Measurements from ENCODE around the gene ADGRA1.

Gene ADGRA1

DNA sequence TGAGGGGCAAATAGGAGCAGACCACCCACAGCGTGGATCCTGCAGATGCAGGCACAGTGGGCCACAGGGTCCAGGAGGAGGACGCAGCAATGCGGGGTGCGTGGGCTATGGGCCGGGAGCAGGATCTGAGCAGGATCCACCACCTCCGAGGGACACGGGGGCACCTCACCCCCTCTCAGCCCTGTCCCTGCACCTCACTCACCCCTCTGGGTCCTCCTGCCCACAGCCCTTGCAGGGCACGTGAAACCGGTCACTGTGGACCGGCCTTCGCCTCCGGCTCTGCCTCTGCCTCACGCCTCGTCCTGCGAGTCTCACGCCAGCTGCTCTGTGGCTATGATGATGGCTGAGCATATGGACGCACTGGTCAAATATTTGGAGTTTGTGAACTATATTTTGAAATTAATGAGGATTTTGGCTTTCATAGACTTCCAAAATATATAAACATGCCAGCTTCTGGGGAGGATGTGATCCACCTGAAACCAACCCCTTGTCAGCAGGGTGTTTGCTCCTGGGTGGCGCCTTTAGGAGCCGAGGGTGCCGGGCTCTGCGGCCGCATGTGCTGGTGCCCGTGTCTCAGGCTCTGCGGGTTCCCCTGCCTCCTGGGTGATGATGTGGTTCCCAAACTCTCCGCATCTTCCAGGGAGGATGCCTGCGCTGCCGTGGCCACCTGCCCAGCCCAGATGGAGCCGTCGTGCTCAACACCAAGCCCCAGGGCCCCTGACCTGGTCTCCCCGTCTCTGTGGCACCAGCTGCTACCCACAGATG, 11.3 kb upstream of the ADGRA1 start:
- DNase-seq (ENCODE audit: low read depth in 2 of 2) = no peak

- DNase-seq (ENCODE audit: low read depth in 2 of 2) = no peak
Observed at GRCh38 chr10:133079836-133080682, 7.7 kb upstream of the ADGRA1 start.

DNA sequence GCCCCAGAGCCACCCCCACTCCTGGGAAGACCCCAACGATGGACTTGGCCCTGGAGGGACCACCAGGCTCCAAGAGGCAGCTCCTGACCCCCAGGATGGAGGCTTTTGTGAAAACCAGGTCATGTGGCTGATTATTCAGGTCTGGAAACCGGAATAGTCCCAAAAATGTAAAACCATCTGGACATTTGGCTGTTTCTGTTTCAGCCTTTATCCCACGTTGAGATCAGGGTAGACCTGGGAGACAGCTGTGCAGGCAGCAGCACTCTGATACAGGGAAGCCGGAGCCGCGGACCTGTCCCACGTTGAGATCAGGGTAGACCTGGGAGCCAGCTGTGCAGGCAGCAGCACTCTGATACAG, 7.1 kb upstream of the ADGRA1 start:
- no peak for DNase-seq (ENCODE audit: low read depth in 2 of 2)

DNA sequence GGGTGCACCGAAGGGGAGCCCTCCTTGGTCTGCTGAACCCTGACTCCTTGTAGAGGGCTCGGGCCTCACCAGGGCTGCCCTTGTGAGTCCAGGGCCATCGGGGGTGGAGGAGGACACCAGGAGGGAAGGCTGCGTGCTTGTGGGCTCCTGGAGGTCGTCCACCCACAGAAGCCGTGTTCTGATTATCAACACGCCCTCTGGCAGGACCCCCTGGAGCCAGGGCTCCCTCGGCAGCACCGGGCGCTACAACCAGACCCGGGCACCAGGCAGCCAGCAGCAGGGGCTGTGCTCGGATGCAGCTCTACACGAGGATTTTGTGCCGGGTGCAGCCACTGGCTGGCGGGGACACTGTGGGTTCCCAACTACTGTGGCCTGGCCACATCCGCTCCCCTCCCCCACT, 6.1 kb upstream of the ADGRA1 start:
- DNase-seq (ENCODE audit: low read depth in 2 of 2) = no peak

GRCh38 chr10:133082685-133083421, 4.9 kb upstream of the ADGRA1 start:
- DNase-seq (ENCODE audit: low read depth in 2 of 2) = no peak

DNA sequence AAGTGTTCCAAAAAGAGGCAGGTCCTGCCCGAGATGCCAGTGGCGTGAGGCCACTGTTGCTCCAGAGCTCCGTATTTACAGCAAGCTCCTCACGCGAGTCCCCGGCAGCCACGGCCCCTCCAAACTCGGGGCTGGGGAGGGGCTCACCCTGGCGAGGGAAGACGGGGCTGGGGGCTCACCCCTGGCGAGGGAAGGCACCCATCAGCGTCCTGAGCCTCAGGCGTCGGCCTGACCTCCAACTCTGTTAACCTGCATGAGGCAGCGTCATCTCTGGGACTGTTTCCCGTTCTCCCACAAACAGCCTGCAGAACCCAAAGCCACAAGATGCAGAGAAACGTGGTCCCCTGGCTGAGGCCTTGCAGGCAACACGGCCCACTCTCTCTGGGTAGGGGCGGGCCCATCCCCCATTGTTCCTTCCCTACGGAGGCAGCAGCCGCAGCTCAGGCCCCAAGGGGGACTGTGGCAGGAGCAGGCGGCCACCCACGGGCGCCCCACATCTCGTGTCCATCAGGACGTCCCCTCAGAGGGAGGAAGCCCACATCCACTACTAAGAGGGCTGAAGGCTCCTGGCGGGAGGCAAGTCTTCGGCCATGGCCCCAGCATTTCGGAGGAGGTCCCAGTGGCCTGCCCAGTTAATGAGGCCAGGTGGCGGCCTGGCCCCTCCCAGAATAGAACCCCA, 4.2 kb upstream of the ADGRA1 start:
- no peak for DNase-seq (ENCODE audit: low read depth in 2 of 2)

GRCh38 chr10:133084491-133084890, 3.2 kb upstream of the ADGRA1 start:
- DNase-seq (ENCODE audit: low read depth in 2 of 2) = no peak

DNA sequence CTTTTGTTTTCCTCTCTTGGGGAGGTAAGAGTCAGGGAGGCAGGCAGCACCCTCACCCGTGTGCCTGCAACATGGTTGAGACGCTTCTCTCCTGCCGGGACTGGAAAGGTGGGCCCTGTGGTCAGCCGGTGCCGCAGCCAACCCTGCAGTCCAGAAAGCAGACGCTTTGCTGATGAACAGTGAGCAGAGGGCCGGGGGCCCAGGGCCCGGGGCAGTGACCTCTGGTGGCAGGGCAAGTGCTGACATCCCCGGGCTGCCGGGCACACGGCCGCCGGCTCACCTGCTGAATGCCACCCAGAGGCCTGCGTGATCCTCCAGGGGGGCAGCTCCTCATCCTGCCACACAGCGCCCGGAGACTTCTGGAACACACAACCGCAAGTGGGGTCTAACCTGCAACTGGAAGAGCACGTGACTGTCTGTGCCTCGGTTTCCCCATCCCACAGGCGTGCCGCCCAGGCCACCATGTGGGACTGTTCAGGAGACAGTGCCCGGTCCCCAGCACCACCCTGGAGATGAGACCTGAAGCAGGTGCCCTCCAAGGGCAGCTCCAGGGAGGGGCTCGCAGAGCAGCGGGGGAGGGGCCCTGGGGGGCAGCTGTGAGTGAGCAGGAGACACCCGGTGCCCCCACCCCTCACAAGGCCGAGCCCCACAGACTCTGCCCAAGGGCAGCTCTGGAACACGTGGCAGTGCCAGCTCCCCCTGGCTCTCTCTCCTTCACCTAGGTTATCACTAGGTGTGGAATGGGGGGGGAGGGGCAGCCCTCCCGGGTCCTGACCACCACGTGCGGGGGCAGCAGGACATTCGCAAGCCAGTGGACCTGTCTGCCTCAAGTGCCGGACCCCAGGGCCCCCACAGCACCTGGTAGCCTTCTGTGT, 2.2 kb upstream of the ADGRA1 start:
- no peak for DNase-seq (ENCODE audit: low read depth in 2 of 2)

DNA sequence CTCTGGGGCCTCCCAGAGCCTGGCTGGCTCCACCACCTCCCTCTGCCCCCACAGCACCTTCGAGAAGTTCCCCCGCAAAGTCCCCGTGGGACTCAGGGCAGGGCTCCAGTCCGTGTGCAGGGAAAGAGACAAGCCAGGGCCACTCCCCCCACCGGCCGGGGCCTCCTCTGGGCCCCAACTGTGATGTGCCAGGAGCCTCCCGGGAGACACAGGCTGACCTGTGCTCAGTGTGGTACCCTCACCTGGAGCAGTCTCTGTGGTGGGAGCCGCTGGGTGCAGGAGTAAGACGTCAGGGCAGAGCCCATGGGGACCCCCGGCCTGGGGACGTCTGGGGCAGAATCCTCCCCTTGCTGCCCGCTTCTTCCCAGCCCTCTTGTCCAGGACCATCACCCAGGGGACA, 1.5 kb upstream of the ADGRA1 start:
- DNase-seq (ENCODE audit: low read depth in 2 of 2) = no peak

DNA sequence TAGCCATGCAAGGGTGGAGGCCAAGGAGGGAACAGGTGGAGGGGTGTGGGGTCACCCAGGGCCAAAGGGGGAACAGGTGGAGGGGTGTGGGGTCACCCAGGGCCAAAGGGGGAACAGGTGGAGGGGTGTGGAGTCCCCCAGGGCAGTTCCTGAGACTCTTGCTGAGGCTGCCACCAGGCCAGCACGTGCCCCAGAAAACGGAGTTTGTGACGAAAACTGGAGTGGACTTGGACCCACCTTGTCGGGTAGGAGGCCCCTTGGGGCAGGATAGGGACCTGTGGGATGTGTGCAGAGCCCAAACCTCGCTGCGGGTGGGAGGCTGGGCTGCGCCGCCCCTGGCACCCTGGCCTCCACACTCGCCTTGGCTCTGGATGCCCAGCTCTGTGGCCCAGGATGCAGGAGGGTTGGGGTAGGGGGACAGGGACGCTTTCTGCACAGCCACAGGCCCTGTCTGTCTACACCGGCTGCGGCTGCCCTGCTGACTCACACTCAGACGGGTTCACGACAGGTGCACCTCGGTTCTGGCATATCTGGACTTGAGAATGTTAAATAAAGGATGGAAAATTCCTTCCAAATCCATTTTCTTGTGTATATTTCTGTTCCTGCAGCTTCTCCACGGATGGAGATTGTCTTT, 562 bp upstream of the ADGRA1 start:
- DNase-seq (ENCODE audit: low read depth in 2 of 2) = no peak

GRCh38 chr10:133088179-133088955, 643 bp downstream of the ADGRA1 start:
- DNase-seq (ENCODE audit: low read depth in 2 of 2) = no peak

GRCh38 chr10:133088956-133089800, 1.5 kb downstream of the ADGRA1 start:
- DNase-seq (ENCODE audit: low read depth in 2 of 2) = no peak

- no peak for DNase-seq (ENCODE audit: low read depth in 2 of 2)
Observed at GRCh38 chr10:133090101-133090500, 2.4 kb downstream of the ADGRA1 start.

DNA sequence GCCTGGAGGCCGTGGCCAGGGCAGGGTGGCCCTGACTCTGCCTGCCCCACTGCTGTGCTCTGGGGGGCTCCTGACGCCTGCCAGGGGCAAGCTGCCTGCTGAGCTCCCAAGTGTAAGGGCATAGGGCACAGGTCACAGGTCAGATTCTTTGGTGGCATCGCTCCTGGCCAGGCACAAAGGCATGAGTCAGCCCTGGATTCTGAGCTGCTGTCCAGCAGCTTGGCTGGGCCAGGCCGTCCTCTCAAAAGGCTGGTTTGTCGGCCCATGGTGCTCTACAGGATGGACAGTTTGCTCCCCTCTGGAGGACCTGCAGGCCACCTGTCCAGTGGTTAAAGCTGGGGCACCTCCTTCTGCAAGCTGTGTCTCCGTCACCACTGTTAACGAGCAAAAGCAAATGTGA, 2.9 kb downstream of the ADGRA1 start:
- no peak for DNase-seq (ENCODE audit: low read depth in 2 of 2)

DNA sequence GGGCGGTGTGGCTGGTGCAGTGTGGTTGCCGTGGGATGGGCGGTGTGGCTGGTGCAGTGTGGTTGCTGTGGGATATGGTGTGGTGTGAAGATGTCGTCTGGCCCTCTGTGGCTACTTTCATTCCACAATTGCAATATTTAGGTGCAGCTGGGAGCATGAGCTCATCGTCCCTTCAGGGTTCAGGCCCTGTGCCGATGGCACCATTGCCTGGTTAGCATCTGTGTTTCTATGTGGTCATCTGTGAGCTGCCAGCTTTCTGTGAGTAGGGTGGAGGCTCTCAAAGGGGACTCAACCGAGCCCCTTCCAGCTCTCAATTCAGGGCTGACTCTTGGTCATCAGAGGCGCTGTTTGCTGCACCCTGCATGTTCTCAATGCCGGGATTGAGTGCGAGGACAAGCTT, 3.6 kb downstream of the ADGRA1 start:
- no peak for DNase-seq (ENCODE audit: low read depth in 2 of 2)

GRCh38 chr10:133093291-133093690, 5.6 kb downstream of the ADGRA1 start:
- no peak for DNase-seq (ENCODE audit: low read depth in 2 of 2)

GRCh38 chr10:133094286-133094685, 6.6 kb downstream of the ADGRA1 start:
- no peak for DNase-seq (ENCODE audit: low read depth in 2 of 2)

- no peak for DNase-seq (ENCODE audit: low read depth in 2 of 2)
Observed at GRCh38 chr10:133094866-133095265, 7.1 kb downstream of the ADGRA1 start.

DNA sequence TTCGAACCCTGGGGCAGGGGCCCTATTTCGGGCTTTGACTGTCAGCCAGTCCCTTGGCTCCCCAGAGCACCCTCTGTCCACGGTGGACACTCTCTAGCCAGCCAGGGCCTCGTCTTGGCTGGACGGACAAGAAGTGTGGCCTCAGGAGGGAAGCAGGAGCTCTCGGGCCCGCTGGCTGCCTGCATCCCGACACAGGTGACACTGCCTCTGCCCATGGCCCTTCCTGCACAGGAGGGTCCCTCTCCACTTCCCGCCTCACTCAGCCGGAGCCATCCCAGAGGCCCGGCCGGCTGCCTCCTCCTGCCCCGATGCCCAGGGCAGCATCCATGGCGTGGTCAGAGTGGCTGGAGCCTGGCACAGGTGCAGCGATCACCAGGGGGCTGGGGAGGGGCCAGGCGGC, 7.9 kb downstream of the ADGRA1 start:
- no peak for DNase-seq (ENCODE audit: low read depth in 2 of 2)
